ENCODE measurements around the gene PNPLA7. TPM values are rescaled to one million over a fixed set of nuclear protein-coding genes. Genes with fewer than 3 reads are reported as not detected.

Gene PNPLA7
- total and polyA plus RNA-seq, 8 donors, result 3.5 to 51.3 (median 16.6) TPM

- intact Hi-C loops (cut with DNase I; ENCODE audit: low total_unique reads), result no loop called here
- H3K36me3 ChIP-seq, result peaks cover 36 to 59% (median 56%) of the 10 kb centered on the region in 4 donors
- no peaks in the 10 kb centered on the region for H3K9me3 ChIP-seq
- DNase-seq, result no peak
- H3K27ac ChIP-seq, result peak overlapping the region; percentile 19 to 89 (median 85)
- no peaks in the 10 kb centered on the region for H3K27me3 ChIP-seq
- TF ChIP-seq CTCF (IDR thresholded peaks at IDR 0.05) (no peak), POLR2AphosphoS5 (IDR thresholded peaks at IDR 0.05) (no peak), POLR2A (IDR thresholded peaks at IDR 0.05) (no peak), EP300 (IDR thresholded peaks at IDR 0.05) (no peak)
- WGBS, 5 donors, result 35 to 37% (median 36%) methylated on average over 19 of the region's 19 CpGs
- peaks cover 21 to 63% (median 45%) of the 10 kb centered on the region in 4 donors for H3K4me1 ChIP-seq
- peak overlapping the region; percentile 91 to 96 (median 95) for H3K4me3 ChIP-seq
Observed at GRCh38 chr9:137579259-137579604, 29.0 kb upstream of the PNPLA7 start.

- Histone ChIP-seq H3K9me3 (no peaks in the 10 kb centered on the region), H3K4me1 (peaks cover 21 to 63% (median 45%) of the 10 kb centered on the region in 4 donors), H3K36me3 (peaks cover 41 to 59% (median 56%) of the 10 kb centered on the region in 4 donors), H3K4me3 (peak within 1 kb of the TSS; percentile 91 to 96 (median 95)), H3K27ac (peak within 1 kb of the TSS; percentile 85 to 91 (median 87)), H3K27me3 (no peaks in the 10 kb centered on the region)
- peak; percentile 97 to 98 for DNase-seq
- WGBS, 5 donors, result 1 to 9% (median 2%) methylated on average over 30 to 82 of the region's 82 CpGs
- intact Hi-C loops (cut with DNase I; ENCODE audit: low total_unique reads), result no loop called here
- TF ChIP-seq POLR2A (IDR thresholded peaks at IDR 0.05) (no peak), POLR2AphosphoS5 (IDR thresholded peaks at IDR 0.05) (peak; percentile 56 to 93 (median 71)), EP300 (IDR thresholded peaks at IDR 0.05) (no peak), CTCF (IDR thresholded peaks at IDR 0.05) (peak in 5 of 7 experiments; percentile 69 to 97 (median 92))
Observed at GRCh38 chr9:137578518-137579258, 28.5 kb upstream of the PNPLA7 start, which contains the start of gene DPH7. TSS of gene DPH7 (minus strand) at chr9:137578925. CDS start at chr9:137578777, 148 bp downstream.

- H3K27ac ChIP-seq, result no peak overlapping the region
- no peaks in the 10 kb centered on the region for H3K27me3 ChIP-seq
- H3K4me3 ChIP-seq, result no peak overlapping the region
- intact Hi-C loops (cut with DNase I; ENCODE audit: low total_unique reads), result no loop called here
- H3K4me1 ChIP-seq, result peaks cover 21 to 55% (median 44%) of the 10 kb centered on the region in 4 donors
- H3K36me3 ChIP-seq, result peaks cover 37 to 58% (median 55%) of the 10 kb centered on the region in 4 donors
- TF ChIP-seq POLR2A (IDR thresholded peaks at IDR 0.05), result no peak
- TF ChIP-seq EP300 (IDR thresholded peaks at IDR 0.05), result no peak
- no peak for TF ChIP-seq CTCF (IDR thresholded peaks at IDR 0.05)
- TF ChIP-seq POLR2AphosphoS5 (IDR thresholded peaks at IDR 0.05), result no peak
- 69 to 85% (median 76%) methylated on average over 10 to 12 of the region's 12 CpGs for WGBS, 5 donors
- DNase-seq, result no peak
- H3K9me3 ChIP-seq, result no peaks in the 10 kb centered on the region
Observed at GRCh38 chr9:137575716-137576411, 25.7 kb upstream of the PNPLA7 start.

GRCh38 chr9:137575364-137575715, 25.1 kb upstream of the PNPLA7 start:
- 53 to 68% (median 58%) methylated on average over 9 of the region's 9 CpGs for WGBS, 5 donors
- no peak overlapping the region for H3K27ac ChIP-seq
- no peak for DNase-seq
- no peaks in the 10 kb centered on the region for H3K9me3 ChIP-seq
- TF ChIP-seq POLR2AphosphoS5 (IDR thresholded peaks at IDR 0.05) (no peak), POLR2A (IDR thresholded peaks at IDR 0.05) (no peak), CTCF (IDR thresholded peaks at IDR 0.05) (no peak), EP300 (IDR thresholded peaks at IDR 0.05) (no peak)
- intact Hi-C loops (cut with DNase I; ENCODE audit: low total_unique reads), result no loop called here
- H3K36me3 ChIP-seq, result peaks cover 37 to 63% (median 60%) of the 10 kb centered on the region in 4 donors
- H3K4me3 ChIP-seq, result no peak overlapping the region
- no peaks in the 10 kb centered on the region for H3K27me3 ChIP-seq
- H3K4me1 ChIP-seq, result peaks cover 21 to 50% (median 41%) of the 10 kb centered on the region in 4 donors

Data from stomach (tissue), 9 donors.